Upper lobe of left lung (tissue), 4 donors: ENCODE measurements around the gene BCS1L.

Experiments
- POLR2AphosphoS5 ChIP-seq, 2 donors: sonication (generic); formaldehyde crosslinking; IDR thresholded peaks; one replicate each; pipeline ENCODE4 v1.5.1; 2017; ENCODE audit warnings: antibody characterized with exemption in 2 of 2
- TF ChIP-seq, protein P1 (sequence below), 6 experiments: fragments of 450-650 bp in 4 of 6; fragments of 200-600 bp in 2 of 6; sonication (generic) in 2 of 6; IDR thresholded peaks; one replicate each; pipeline ENCODE4 v1.5.1; 2016 to 2019; ENCODE audit warnings: antibody characterized with exemption in 6 of 6

DNA sequence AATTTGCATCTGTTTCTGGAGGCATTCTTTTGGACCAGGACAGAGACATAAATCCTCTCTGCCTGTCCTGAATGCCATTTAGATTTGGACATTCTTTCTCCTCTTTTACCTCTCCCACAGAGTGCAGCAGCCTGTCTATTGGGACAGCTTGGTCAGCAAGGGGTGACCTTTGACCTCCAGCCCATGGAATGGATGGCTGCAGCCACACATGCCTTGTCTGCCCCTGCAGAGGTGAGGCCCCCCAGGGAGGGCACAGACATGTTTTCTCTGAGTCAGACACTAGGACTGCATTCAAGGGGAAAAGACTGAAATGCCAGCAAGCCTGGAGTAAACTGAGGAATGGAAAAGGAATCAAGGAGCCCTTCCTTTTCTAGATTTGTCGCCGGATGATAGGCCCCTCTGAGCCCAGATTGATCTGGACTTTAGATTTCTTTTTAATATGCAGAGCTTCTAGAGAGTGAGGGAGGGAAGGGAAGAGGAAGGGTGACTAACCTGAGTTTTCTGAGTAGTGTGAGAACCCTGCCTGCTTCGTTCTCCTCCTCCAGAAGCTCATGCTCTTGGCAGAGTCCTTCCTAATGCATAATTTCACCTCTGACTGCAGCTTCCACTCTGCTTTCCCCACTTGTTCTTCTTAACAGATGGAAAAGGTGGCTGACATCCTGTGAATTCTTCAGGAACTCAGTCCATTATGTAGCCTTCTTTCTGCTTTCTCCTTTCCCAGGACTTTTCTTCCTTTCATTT, 35.1 kb downstream of the BCS1L start:
- TF ChIP-seq, protein P1, sequence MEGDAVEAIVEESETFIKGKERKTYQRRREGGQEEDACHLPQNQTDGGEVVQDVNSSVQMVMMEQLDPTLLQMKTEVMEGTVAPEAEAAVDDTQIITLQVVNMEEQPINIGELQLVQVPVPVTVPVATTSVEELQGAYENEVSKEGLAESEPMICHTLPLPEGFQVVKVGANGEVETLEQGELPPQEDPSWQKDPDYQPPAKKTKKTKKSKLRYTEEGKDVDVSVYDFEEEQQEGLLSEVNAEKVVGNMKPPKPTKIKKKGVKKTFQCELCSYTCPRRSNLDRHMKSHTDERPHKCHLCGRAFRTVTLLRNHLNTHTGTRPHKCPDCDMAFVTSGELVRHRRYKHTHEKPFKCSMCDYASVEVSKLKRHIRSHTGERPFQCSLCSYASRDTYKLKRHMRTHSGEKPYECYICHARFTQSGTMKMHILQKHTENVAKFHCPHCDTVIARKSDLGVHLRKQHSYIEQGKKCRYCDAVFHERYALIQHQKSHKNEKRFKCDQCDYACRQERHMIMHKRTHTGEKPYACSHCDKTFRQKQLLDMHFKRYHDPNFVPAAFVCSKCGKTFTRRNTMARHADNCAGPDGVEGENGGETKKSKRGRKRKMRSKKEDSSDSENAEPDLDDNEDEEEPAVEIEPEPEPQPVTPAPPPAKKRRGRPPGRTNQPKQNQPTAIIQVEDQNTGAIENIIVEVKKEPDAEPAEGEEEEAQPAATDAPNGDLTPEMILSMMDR (IDR thresholded peaks at IDR 0.05), result no peak
- TF ChIP-seq POLR2AphosphoS5 (IDR thresholded peaks at IDR 0.05), result no peak
